Measurements from ENCODE around the gene GMCL2. TPM values are rescaled to one million over a fixed set of nuclear protein-coding genes. Genes with fewer than 3 reads are reported as not detected.

The GMCL2 gene
- total and polyA plus RNA-seq, 9 of the 15 experiments (the other 6 are each of a cell fraction or from before 2014, with no cell fraction given): 0.04 TPM; not detected in 8

GRCh38 chr5:178204935-178205748, 18.0 kb upstream of the GMCL2 start (continued):
- TF ChIP-seq ZNF3 (CRISPR knock-in tag; IDR thresholded peaks at IDR 0.05): no peak
- peak; percentile 68 for TF ChIP-seq CXXC5 (CRISPR knock-in tag; IDR thresholded peaks at IDR 0.05)
- peak; percentile 83 for TF ChIP-seq ZSCAN29 (IDR thresholded peaks at IDR 0.05)
- peak; percentile 70 to 76 for TF ChIP-seq NRF1 (conservative IDR thresholded peaks at IDR 0.05 in 1 of 2, IDR thresholded peaks at IDR 0.05 in 1 of 2)
- TF ChIP-seq HNRNPLL (IDR thresholded peaks at IDR 0.05; ENCODE audit: low read depth, low read length, poor library complexity, severe bottlenecking): peak; percentile 15
- TF ChIP-seq PRPF4 (IDR thresholded peaks at IDR 0.05; ENCODE audit: insufficient read depth, low read depth, low read length, poor library complexity, severe bottlenecking): peak; percentile 85
- peak; percentile 72 for TF ChIP-seq POLR2G (IDR thresholded peaks at IDR 0.05; ENCODE audit: low read depth, low read length)
- peak; percentile 57 for TF ChIP-seq FIP1L1 (IDR thresholded peaks at IDR 0.05; ENCODE audit: low read depth, low read length, poor library complexity, severe bottlenecking)
- TF ChIP-seq ZNF609 (CRISPR knock-in tag; IDR thresholded peaks at IDR 0.05; ENCODE audit: borderline replicate concordance): 0 out of 2 replicates have a peak, but pooled peaks have one; percentile 2
- TF ChIP-seq VEZF1 (CRISPR knock-in tag; IDR thresholded peaks at IDR 0.05): peak; percentile 35; the same call in 1 of the 2 replicates
- TF ChIP-seq EGR1 (conservative IDR thresholded peaks at IDR 0.05): peak; percentile 90
- TF ChIP-seq POLR2AphosphoS2 (IDR thresholded peaks at IDR 0.05; ENCODE audit: low read length): peak; percentile 38
- TF ChIP-seq HMGN3 (IDR thresholded peaks at IDR 0.05; ENCODE audit: borderline replicate concordance, extremely low read depth, insufficient read length, low read depth, low read length): peak; percentile 67
- 0 out of 2 replicates have a peak, but pooled peaks have one; percentile 45 for TF ChIP-seq ZNF511 (CRISPR knock-in tag; IDR thresholded peaks at IDR 0.05)

Measured in K562 (cell line).